NOMO-1 treated with DMSO at 0.1 percent for 48 hours (cell line): ENCODE data around the gene RTL5.

Source experiments
- DNase-seq: peaks from one replicate; lab custom pipeline; 2025; ENCODE audit not compliant: unreplicated experiment; lab: John Stamatoyannopoulos, UW

The RTL5 gene

GRCh38 chrX:72079607-72080006 is 52.1 kb downstream of the RTL5 start:
- DNase-seq, result no peak

GRCh38 chrX:72078411-72078810 is 53.3 kb downstream of the RTL5 start:
- no peak for DNase-seq
